Transverse colon (tissue), 4 donors: Measurements from ENCODE around the gene HIVEP2.

Experiments
- CTCF ChIP-seq, 5 experiments: fragments of 200-600 bp in 3 of 5; fragments of 450-650 bp in 2 of 5; sonication (generic) in 3 of 5; IDR thresholded peaks; 1 replicate in 2 of 5; 2 replicates in 3 of 5; pipeline ENCODE4 v1.5.1; 2016 to 2017; ENCODE audit warnings: antibody characterized with exemption in 5 of 5, inconsistent platforms in 3 of 5, mild to moderate bottlenecking in 2 of 5, moderate library complexity in 1 of 5
- POLR2A ChIP-seq: fragments of 450-650 bp; IDR thresholded peaks from one replicate; pipeline ENCODE4 v1.6.1; 2016; ENCODE audit warnings: antibody characterized with exemption, mild to moderate bottlenecking, moderate library complexity
- POLR2AphosphoS5 ChIP-seq, 3 donors: sonication (generic); formaldehyde crosslinking; IDR thresholded peaks; one replicate each; pipeline ENCODE4 v1.6.1; 2016; ENCODE audit warnings: antibody characterized with exemption in 3 of 3

- TF ChIP-seq CTCF (IDR thresholded peaks at IDR 0.05) (no peak), POLR2AphosphoS5 (IDR thresholded peaks at IDR 0.05) (no peak), POLR2A (no peak)
Measured at GRCh38 chr6:142816486-142816885, 128.5 kb downstream of the HIVEP2 start.
